Measurements from ENCODE around the gene ARID1B. TPM values are rescaled to one million over a fixed set of nuclear protein-coding genes. Genes with fewer than 3 reads are reported as not detected.

ARID1B gene
- total and polyA plus RNA-seq, 8 donors = 67.6 to 102 (median 99.0) TPM

- no peaks in the 10 kb centered on the region for H3K9me3 ChIP-seq
- peaks cover 0 to 24% of the 10 kb centered on the region in 2 donors for H3K36me3 ChIP-seq
- peaks cover 0 to 4% of the 10 kb centered on the region in 2 donors for H3K4me1 ChIP-seq
- no peak overlapping the region for H3K4me3 ChIP-seq
- no peak for ATAC-seq
- TF ChIP-seq CTCF (IDR thresholded peaks at IDR 0.05) = no peak
- H3K27me3 ChIP-seq = no peaks in the 10 kb centered on the region
- intact Hi-C loops (cut with DNase I) = no loop called here
- no peak overlapping the region for H3K27ac ChIP-seq
- DNase-seq = no peak
Measured at GRCh38 chr6:157171801-157172200, 394.6 kb downstream of the ARID1B start.

- Histone ChIP-seq H3K9me3 (no peaks in the 10 kb centered on the region), H3K27ac (no peak overlapping the region), H3K4me1 (peaks cover 0 to 4% of the 10 kb centered on the region in 2 donors), H3K36me3 (peaks cover 0 to 20% of the 10 kb centered on the region in 2 donors), H3K4me3 (no peak overlapping the region), H3K27me3 (no peaks in the 10 kb centered on the region)
- DNase-seq (no peak), ATAC-seq (no peak)
- no peak for TF ChIP-seq CTCF (IDR thresholded peaks at IDR 0.05)
- intact Hi-C loops (cut with DNase I) = no loop called here
Measured at GRCh38 chr6:157172231-157172701, 395.1 kb downstream of the ARID1B start.

GRCh38 chr6:157172830-157173536 lies 395.8 kb downstream of the ARID1B start:
- TF ChIP-seq CTCF (IDR thresholded peaks at IDR 0.05) = no peak
- H3K4me1 ChIP-seq = peaks cover 0 to 4% of the 10 kb centered on the region in 2 donors
- no peak overlapping the region for H3K27ac ChIP-seq
- no peak for ATAC-seq
- H3K36me3 ChIP-seq = peaks cover 0 to 13% of the 10 kb centered on the region in 2 donors
- H3K27me3 ChIP-seq = no peaks in the 10 kb centered on the region
- no peaks in the 10 kb centered on the region for H3K9me3 ChIP-seq
- no peak overlapping the region for H3K4me3 ChIP-seq
- no peak for DNase-seq
- intact Hi-C loops (cut with DNase I) = no loop called here

GRCh38 chr6:157173776-157174175 lies 396.6 kb downstream of the ARID1B start:
- intact Hi-C loops (cut with DNase I) = no loop called here
- DNase-seq = no peak
- Histone ChIP-seq H3K4me3 (no peak overlapping the region), H3K27ac (no peak overlapping the region), H3K4me1 (peaks cover 0 to 4% of the 10 kb centered on the region in 2 donors), H3K9me3 (no peaks in the 10 kb centered on the region), H3K36me3 (peaks cover 0 to 5% of the 10 kb centered on the region in 2 donors), H3K27me3 (no peaks in the 10 kb centered on the region)
- TF ChIP-seq CTCF (IDR thresholded peaks at IDR 0.05) = no peak
- ATAC-seq = no peak

- DNase-seq = no peak
- no peak for ATAC-seq
- no peak overlapping the region for H3K4me3 ChIP-seq
Measured at GRCh38 chr6:157174731-157175130, 397.6 kb downstream of the ARID1B start.

More at GRCh38 chr6:157174731-157175130, 397.6 kb downstream of the ARID1B start:
- no peaks in the 10 kb centered on the region for H3K4me1 ChIP-seq
- H3K27ac ChIP-seq = no peak overlapping the region
- H3K9me3 ChIP-seq = no peaks in the 10 kb centered on the region
- no peaks in the 10 kb centered on the region for H3K27me3 ChIP-seq
- no peak for TF ChIP-seq CTCF (IDR thresholded peaks at IDR 0.05)
- no peaks in the 10 kb centered on the region for H3K36me3 ChIP-seq
- intact Hi-C loops (cut with DNase I) = no loop called here
